ENCODE measurements around the gene STIMATE.

DNA sequence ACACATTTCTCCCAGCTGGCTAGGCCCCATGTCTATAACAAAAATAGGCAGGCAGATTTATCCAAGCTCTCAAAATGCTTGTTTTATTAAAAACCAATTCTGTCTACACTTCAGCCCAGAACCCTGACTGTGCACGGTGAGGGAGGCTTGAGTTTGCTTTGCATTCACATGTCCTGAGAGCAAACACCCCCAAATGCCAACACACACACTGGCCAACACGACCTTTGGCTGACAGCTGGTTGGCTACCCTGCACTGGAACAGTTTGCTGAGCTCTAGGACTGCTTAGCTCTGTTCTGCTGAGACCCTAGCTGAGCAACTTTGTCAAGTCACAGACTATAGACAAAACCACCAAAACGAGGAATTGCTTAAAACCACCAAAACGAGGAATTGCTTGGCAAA, 3.6 kb downstream of the STIMATE start:
- no peak for TF ChIP-seq CTCF (conservative IDR thresholded peaks at IDR 0.05; ENCODE audit: low read length)
- no peak for TF ChIP-seq EZH2phosphoT487 (IDR thresholded peaks at IDR 0.05; ENCODE audit: borderline replicate concordance, low read depth, low read length)

Measured in OCI-LY7 (cell line).